SU-DHL-6 (cell line): ENCODE data around the gene FOXP2.

Experiments used
- CTCF ChIP-seq: fragments of 200-600 bp; sonication (generic); IDR thresholded peaks from one replicate; pipeline ENCODE4 v1.5.1; 2017; ENCODE audit warnings: antibody characterized with exemption, mild to moderate bottlenecking, low read length, moderate library complexity; ENCODE audit not compliant: insufficient read depth, poor library complexity, severe bottlenecking
- EZH2phosphoT487 ChIP-seq: fragments of 200-600 bp; sonication (generic), shearing (Covaris generic); conservative IDR thresholded peaks from 2 replicates; pipeline ENCODE4 v1.6.1; 2018; ENCODE audit warnings: mild to moderate bottlenecking, antibody characterized with exemption, low read length, moderate library complexity, mixed read lengths

- TF ChIP-seq CTCF, result no peak
- no peak for TF ChIP-seq EZH2phosphoT487
Measured at GRCh38 chr7:114508086-114508485, 93.5 kb downstream of the FOXP2 start.
